ENCODE results near the gene SLC2A8.

Gene SLC2A8

DNA sequence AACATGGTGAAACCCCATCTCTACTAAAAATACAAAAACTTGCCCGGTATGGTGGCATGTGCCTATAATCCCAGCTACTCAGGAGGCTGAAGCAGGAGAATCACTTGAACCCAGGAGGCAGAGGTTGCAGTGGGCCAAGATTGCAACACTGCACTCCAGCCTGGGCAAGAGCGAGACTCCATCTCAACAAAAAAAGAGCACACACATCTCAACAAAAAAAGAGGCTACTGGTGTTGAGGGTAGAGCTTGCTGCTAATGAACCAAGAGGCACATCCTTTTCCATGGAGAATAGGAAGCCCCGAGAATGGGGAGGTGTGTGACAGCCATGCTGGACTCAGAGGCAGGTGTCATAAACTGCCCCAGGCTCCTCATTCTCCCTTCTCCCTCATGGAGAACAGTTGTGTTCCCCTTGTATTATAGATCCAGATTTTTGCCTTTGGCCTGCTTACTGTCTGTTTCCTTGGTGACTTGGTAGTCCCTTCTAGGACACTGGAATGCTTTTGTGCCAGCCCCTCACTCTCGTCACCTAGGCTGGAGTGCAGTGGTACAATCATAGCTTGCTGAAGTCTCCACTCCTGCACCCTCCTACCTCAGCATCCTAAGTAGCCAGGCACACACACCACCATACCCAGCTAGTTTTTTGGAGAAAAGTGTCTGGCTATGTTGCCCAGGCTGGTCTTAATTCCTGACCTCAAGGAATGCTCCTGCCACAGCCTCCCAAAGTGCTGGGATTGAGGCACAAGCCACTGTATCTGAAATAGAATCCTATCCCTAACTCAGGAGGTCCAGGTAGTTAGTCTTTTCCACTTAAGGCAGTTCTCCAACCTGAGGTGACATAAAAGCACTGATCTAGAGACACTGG lies 49.1 kb downstream of the SLC2A8 start:
- Mint-ChIP-seq H3K36me3 (ENCODE audit: low read depth) (peaks cover 82% of the 10 kb centered on the region), H3K4me3 (peak overlapping the region in 1 of 3 experiments; percentile 61), H3K9me3 (no peaks in the 10 kb centered on the region), H3K27me3 (ENCODE audit: low read depth) (no peaks in the 10 kb centered on the region), H3K27ac (peak overlapping the region in 2 of 3 experiments; percentile 54 to 65), H3K4me1 (peaks cover 28% of the 10 kb centered on the region)
- TF ChIP-seq CTCF (IDR thresholded peaks at IDR 0.05; ENCODE audit: unreplicated experiment in 3 of 3), result no peak

DNA sequence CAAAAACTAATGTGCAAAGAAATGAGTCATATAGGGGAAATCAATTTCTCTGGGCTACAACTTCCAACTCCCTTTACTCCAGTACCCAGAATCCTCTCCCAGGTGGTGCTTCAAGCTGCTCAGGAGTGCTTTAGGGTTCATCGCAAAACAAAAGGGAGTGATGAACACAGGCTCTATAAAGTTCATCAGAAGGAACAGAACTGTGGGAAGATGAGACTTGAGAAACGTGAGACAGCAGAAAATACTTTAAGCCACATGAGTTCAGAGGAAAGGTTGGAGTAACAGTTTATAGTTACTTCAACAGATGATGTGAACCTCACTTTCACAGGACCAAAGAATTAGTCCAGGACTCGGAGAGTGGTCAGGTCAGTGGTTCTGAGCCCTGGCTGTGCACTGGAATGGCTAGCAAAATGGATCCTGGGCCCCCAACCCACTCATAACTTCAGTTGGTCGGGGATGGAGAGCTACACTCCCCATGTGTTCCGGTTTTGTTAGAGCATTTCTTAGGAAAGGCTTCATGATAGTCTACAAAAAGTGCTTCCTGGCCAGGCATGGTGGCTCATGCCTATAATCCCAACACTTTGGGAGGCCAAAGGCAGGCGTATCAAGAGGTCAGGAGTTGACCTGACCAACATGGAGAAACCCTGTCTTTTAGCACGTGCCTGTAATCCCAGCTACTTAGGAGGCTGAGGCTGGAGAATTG lies 49.9 kb downstream of the SLC2A8 start:
- Mint-ChIP-seq H3K4me3 (peak overlapping the region in 2 of 3 experiments; percentile 14 to 61), H3K9me3 (no peaks in the 10 kb centered on the region), H3K4me1 (peaks cover 28% of the 10 kb centered on the region), H3K27me3 (ENCODE audit: low read depth) (no peaks in the 10 kb centered on the region), H3K27ac (peak overlapping the region in 2 of 3 experiments; percentile 36 to 54), H3K36me3 (ENCODE audit: low read depth) (peaks cover 77% of the 10 kb centered on the region)
- TF ChIP-seq CTCF (IDR thresholded peaks at IDR 0.05; ENCODE audit: unreplicated experiment in 3 of 3), result no peak

DNA sequence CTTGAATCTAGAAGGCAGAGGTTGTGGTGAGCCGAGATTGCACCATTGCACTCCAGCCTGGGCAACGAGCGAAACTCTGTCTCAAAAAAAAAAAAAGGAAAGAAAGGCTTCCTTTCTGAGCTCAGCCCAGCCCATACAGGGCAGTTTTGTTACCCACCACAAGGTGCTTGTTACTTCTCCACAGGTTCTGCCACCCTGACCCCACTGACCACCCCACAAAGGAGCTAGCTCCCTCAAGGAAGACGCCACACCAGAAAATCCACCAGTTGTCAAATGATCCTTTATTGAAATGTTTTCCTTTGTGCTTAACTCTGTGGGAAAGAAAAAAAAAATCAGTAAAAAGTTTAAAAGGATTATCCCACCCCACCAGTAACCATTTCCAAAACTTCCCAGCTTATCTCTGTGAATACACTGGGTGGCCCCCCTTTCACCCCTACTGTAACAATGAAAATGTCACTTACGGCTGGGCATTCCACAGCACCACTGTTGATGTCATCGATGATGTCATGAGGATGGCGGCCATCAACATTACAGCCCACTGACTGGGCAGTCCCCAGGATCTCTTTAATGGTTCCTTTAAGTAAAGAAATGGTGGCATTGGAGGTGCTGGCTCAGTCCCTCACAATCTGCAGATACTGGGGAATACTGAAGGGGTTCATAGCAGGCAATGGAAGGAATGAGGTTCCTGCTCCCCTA lies 50.6 kb downstream of the SLC2A8 start:
- Mint-ChIP-seq H3K27ac (peak overlapping the region; percentile 56 to 93 (median 65)), H3K27me3 (ENCODE audit: low read depth) (no peaks in the 10 kb centered on the region), H3K36me3 (ENCODE audit: low read depth) (peaks cover 70% of the 10 kb centered on the region), H3K4me3 (peak overlapping the region in 2 of 3 experiments; percentile 98), H3K9me3 (no peaks in the 10 kb centered on the region), H3K4me1 (peaks cover 32% of the 10 kb centered on the region)
- TF ChIP-seq CTCF (IDR thresholded peaks at IDR 0.05; ENCODE audit: unreplicated experiment in 3 of 3), result no peak

DNA sequence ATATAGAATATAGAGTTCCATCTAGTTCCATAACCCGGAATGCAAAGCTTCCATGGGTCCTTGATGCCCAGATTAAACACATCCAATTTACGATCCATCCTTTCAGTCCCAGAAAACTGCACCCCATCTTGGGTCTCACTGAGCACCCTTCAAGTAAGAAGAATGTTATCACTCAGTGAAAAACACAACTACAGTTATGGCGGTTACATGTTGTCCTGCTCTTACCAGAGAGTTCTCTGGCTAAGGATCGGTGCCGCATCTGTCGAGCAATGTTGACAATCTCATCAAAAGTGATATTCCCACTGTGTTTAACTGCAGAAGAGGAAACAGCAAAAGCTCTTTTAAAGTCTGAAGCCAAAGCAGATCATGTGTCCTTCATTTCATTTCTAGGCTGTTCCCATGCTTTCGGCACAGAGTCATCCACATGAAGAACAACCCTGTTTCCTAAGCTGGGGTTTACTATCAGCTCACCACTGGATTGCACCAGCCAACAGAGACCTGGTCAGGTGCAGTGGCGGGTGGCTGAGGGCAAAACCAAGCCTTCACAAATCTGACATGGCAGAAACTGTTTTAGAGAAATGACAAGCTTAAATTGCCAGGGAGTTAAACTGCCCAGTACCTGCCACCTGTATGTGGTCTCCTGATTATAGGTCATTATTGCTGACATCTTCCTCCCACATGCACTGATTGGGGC lies 51.3 kb downstream of the SLC2A8 start:
- peaks cover 66% of the 10 kb centered on the region for H3K36me3 Mint-ChIP-seq (ENCODE audit: low read depth)
- H3K27me3 Mint-ChIP-seq (ENCODE audit: low read depth), result no peaks in the 10 kb centered on the region
- no peaks in the 10 kb centered on the region for H3K9me3 Mint-ChIP-seq
- no peak for TF ChIP-seq CTCF (IDR thresholded peaks at IDR 0.05; ENCODE audit: unreplicated experiment in 3 of 3)
- peak overlapping the region; percentile 94 to 98 (median 98) for H3K4me3 Mint-ChIP-seq
- H3K27ac Mint-ChIP-seq, result peak overlapping the region; percentile 56 to 93 (median 65)
- peaks cover 33% of the 10 kb centered on the region for H3K4me1 Mint-ChIP-seq

GRCh38 chr9:127449332-127449966 lies 52.5 kb downstream of the SLC2A8 start:
- no peak for TF ChIP-seq CTCF (IDR thresholded peaks at IDR 0.05; ENCODE audit: unreplicated experiment in 3 of 3)
- H3K4me1 Mint-ChIP-seq, result peaks cover 33% of the 10 kb centered on the region
- peak overlapping the region; percentile 93 to 98 (median 93) for H3K27ac Mint-ChIP-seq
- H3K4me3 Mint-ChIP-seq, result peak overlapping the region; percentile 94 to 98 (median 98)
- peaks cover 63% of the 10 kb centered on the region for H3K36me3 Mint-ChIP-seq (ENCODE audit: low read depth)
- no peaks in the 10 kb centered on the region for H3K27me3 Mint-ChIP-seq (ENCODE audit: low read depth)
- no peaks in the 10 kb centered on the region for H3K9me3 Mint-ChIP-seq
